NCI-H1105 (cell line): Measurements from ENCODE around the gene FATE1.
A peak's percentile ranks its signal among the peaks of the same experiment; 100 is the strongest.

Experiments used
- DNase-seq: peaks from one replicate; lab custom pipeline; 2025; lab: John Stamatoyannopoulos, UW

Gene FATE1

DNA sequence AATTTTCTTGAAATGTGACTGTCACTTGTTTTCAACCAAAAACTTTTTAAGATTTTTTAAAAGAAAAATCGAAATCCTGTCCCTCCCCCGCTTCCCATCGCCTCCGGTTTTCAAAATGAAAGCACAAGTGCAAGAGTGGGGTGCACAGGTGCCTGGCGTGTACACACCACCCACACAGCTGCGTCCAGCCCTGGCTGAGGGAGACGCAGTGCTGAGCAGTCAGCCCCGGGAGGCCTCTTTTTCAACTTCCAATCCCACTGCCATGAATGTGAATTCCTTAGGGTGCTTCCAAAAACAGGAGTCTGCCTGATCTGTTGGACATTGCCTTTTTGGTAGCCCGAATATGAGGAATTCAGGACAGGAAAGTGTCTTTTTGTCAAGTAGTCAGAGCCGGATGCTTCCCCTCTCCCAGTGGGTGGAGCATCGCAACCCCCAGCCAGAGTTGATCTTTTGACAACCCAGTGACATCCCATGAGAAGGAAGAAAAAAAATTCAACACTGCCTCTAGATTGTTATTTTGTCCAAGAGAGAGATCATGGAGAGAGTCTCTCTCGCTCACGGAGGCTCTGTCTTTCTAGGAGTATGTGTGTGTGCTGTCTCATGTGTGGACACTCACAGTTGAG, 11.7 kb upstream of the FATE1 start:
- DNase-seq, result no peak

DNA sequence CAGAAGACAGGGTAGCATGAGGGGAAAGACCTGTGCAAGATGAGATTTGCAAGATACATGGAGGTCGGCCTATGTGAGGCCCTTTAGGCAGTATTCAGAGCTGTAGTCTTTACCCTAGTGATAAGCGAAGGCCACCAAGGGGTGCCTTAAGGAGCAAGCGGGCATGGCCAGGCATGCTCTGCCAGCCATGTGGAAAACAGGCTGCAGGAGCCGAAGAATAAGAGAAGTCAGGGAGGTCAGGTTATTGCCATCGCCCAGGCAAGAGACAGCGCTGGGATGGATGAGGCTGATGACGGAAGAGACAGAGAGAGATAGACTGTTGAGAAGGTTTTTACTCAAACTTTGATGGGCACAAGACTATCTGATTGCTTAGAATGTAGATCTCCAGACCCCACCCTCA, 7.0 kb upstream of the FATE1 start:
- no peak for DNase-seq

DNA sequence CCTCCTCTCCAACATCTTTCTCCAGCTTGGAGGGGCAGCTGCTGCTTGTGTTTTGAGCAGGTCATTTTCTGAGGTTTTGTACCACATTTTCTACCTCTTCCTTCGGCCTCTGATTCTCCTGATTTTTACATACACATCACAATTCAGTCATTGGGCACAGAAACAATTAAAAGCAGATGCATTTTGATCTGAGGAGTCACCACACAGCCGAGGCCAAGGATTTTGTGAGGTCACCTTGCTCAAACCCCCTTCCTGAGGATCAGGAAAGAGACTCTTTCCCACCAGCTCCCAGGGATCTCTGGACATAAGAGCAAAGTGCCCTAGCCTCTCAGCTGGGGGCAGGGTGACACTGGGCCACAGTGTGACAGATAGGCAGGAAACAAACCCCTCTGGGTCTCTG, 5.4 kb upstream of the FATE1 start:
- DNase-seq, result no peak

DNA sequence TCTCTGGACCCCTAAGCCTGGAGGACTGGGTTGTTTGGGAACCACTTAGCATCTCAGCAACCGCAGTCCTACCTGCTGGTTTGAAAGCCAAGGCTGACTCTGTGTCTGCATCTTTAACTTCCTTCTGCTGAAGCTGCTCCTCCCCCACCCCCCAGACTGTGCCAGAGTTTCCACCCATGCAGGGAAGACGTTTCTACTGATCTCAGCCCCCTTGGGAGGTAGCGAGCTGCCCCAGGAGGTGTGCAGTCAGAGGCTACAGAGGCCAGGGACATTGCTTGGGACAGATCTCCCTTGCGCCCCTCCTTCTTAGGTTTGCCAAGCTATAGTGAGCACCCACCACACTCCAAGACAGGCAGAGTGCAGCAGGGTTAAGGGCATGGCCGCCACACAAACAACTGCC, 4.7 kb upstream of the FATE1 start:
- DNase-seq, result no peak

DNA sequence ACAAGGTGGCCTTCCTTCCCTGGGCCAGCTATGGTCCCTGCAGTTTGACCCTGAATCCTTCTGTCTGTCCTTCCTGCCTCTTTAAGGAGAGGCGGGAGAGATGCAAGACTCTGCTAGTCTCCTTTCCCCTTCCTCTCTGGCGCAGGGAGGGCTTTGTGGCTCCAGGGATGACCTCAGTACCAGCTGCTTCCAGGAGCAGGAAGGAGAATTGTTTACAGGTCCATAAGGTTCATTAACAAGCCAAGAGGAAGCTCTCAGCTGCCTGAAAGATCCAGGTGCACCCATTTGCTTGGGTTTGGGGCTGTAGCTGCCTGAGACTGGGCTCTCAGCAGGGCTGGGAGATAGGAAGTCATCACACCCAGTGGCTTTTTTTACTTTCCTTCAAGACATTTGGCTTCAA, 4.0 kb upstream of the FATE1 start:
- no peak for DNase-seq

DNA sequence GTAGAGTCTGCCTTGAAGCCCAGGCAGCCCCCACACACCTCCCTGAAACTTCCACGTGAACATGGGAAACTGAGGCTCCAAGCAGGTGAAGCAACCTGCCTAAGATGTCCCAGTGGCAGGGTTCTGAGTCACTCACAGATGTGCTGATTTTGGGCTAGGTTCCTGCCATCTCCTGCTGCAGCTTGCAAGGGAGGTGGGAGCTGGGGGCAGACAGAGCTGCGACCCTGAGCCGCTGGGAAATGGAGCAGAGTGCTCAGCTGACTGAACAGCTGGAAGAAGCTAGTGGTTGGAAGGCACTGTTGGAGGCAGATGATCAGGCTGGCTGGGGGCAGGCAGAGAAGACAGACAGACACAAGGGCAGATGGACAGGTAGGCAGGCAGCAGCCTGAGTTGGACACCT, 3.6 kb upstream of the FATE1 start:
- no peak for DNase-seq

DNA sequence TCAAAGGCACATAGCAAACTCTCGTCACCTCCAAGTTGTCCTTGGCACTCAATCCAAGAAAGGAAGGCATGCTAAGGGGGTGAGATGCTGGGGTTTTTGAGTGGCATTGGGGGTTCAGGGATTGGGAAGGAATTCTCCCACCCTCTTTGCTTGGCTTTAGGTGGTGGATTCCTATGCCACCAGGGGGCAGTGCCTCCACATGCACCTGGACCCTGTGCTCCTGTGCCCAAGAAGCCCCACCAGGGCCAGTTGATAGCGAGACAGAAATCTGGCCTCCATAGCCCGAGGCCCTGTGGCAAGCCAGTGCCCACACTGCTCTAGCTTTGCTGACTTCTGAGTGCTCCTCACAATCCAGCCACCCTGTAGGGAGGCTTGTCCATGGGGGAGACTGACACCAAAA, 2.0 kb upstream of the FATE1 start:
- DNase-seq, result peak; percentile 26

DNA sequence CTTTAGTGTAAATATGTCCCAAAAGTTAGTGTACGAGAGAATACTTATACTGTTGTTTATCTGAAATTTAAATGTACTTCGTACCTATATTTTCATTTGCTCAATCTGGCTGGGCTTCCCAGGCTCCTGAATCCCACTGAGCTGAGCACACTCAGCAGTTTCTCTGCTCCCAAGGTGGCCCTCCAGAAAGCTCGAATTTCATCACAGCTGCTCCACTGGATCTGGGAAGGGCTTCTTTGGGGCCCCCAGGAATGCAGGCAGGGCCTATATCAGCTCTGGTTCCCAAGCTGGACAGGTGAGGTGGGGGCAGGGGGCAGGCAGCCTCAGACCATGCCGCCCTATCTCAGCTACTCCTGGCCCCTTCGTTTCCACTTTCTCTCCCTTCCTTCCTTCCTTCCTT, 1.5 kb upstream of the FATE1 start:
- no peak for DNase-seq

DNA sequence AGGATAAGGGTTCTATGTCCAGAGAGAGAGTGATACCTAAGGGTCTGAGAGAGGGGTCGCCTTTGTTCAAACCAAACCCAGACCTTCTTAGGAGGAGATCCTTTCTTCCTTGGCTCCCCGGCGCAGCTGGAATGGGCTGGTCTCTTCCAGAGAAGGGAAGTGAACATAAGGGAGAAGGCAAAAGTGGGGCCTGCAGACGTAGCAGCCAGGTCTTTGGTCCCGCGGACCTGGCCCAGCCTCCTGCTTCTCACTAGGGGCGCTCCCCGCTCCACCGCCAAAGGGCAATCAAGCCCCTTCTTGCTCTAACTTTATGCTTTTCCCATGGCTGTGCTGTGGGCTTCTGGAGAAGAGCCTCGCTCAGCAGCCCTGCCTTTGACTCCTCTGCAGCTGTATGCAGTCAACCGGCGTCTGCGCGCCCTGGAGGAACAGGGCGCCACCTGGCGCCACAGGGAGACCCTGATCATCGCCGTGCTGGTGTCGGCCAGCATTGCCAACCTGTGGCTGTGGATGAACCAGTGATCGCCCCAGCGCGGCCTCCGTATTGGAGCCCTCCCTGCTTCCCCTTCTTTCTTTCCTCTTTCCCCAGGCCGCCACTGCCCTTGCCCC, 6.5 kb downstream of the FATE1 start:
- DNase-seq, result no peak

DNA sequence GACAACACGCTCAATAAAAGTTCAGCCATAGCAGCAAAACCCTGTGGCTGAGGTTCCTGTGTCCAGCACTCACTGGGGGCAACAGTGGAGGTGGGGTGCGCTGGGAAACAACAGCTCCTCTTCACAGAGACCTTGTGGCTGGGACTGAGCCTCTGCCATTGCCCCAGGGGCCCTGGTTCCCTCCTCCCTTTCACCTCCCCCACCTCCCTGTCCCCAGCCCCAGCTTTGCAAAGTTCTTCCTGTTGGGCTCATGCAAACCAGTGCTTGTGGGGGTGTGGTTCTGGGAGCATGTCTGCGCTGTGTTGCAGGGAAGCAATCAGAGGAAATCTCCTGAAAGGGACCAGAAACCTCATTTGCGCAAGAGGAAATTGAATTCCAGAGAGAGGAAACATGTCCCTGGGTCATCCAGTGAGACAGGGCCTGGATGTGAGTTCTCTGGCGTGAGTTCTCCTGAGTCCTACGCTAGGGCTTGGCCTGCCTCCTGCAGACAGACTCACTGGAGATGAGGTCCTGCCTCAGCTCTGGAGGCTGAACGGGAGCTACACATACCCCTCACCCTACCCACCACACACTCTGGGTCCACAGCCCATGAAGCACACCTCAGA, 7.4 kb downstream of the FATE1 start:
- no peak for DNase-seq

DNA sequence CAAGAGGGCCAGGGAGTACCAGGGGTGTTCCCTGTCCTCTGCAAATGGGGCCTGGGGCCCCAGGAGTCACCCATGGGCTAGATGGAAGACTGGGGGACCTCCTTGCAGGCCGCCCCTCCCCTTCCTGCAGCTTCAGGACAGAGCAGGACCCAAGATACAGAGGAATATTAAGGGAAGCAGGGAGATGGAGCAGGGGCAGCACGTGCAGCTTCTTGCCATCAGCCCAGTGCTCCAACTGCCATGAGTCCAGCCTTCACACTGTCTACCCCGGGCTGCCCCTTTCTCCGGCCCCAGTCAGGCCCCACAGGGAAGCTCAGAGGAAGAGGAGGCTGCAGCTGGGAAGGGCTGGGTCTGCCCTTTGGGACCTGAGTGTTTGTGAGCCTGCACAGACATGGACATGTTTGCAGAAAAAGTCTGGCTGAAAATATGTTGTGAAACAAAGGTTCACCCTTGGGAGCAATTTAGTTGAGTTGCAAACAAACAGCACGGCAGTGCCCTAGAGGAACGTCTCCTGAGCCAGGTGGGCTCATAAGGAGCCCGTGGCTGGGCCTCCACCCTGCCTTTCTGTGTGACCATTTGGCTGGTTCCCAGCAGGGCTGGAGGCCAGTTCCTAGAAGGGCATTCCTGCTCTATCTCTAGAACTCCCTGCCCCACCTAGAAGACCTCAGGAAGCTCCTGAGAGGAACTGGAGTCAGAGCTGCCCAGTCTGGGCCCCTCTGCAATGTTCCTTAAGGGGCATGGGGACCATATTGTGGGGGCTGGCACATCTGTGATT, 8.9 kb downstream of the FATE1 start:
- no peak for DNase-seq

DNA sequence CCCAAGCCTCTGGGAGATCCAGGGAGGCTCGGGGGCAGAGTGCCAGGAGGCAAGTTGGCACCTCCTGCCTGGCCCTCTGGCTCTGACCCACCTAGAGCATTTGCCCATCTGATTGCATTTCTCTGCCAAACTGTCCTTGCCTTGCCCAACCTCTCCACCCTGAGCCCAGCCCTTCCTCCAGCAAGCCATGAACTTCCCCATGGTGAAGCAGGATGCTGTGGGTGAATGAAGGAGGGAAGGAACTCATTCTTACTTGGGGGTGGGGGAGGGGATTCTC, 9.4 kb downstream of the FATE1 start:
- DNase-seq, result no peak

DNA sequence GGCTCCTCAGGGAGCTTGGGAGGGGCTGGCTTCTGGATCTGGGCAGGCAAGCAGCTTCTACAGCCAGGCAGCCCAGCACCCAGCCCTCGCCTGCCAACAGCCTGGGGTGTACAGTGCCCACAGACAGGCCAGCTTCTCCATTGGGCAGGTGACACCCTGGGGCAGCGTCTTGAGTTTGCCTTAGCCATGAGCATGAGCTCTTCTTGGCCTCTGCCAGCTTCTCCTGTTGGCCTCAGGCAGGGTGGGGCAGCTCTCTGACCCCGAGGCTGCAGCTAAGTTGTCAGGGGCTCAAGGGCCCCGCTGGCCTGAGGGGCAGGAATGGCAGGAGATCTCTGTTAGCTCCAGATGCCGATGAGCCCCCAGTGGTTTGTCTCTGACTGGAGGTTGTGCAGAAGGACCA, 10.9 kb downstream of the FATE1 start:
- DNase-seq, result no peak

DNA sequence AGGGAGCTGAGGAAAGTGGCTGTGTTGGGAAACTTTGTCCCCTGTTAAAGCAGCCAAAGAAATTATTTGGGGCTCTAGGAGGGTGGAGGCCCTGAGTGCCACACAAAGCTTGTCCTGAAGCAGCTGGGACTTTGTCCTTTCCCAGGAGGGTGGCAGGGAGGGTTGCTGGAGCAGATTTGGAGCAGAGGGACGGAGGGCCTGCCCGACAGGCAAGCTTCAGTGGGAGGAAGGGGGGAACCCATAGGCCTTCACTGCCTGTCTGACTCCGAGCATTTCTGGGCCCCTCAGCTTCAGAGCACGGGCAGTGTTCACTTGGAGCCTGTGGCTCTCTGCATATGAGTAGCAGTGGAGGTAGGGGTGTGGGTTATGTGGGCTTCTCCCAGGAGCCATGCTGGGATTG, 11.5 kb downstream of the FATE1 start:
- no peak for DNase-seq

DNA sequence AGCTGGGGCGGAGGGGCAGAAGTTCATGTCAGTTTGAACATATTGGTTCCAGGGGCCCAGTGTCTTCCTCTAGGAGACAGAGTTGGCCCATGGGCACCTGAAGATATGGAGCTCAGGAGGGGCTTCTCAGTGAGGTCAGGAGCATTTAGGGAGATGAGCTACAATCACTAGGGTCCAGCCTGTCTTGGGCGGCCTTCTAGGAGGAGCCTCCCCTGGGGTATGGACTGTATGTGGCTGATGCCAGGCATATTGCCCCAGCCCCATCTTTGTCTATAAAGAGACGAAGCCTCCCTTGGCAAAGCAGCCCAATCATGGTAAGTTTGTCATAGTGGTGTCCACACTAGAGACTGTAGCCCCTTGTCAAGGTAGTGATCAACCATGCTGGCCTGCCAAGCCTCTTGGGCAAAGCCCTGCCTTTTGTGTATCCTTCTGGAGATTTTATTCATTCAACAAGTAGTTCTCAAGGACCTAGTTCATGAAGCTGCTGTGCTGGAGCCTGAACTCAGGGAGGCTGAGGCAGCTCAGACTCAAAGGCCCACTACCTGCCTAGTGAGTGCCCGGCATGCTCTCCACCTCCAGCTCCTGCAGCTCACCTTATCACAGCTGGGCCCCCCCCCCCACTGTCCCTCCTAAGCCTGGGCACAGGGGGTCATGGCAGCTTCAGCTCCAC, 13.4 kb downstream of the FATE1 start:
- no peak for DNase-seq

DNA sequence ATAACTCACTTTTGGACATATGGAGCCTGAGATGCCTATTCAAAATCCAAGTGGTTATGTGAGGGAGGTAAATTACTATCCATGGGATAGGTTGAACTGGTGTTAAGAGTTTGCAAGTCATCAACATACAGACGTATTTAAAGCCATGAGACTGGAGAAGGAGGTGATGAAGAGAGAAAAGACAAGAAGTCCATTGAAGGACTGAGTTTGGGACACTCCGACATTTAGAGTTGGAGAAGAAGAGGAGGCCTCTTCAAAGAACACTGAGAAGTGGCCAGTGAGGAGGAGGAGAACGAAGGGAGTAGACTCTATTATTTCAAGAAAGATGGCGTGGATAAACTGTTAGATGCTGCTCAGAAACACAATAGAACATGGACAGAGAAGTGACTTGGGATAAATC, 18.6 kb downstream of the FATE1 start, which contains the start of gene CNGA2:
TSS of gene CNGA2 (plus strand) at position 301 of the 400 bp plus-strand sequence. CDS start 3,738 bp downstream, outside the sequence.
- DNase-seq, result no peak

DNA sequence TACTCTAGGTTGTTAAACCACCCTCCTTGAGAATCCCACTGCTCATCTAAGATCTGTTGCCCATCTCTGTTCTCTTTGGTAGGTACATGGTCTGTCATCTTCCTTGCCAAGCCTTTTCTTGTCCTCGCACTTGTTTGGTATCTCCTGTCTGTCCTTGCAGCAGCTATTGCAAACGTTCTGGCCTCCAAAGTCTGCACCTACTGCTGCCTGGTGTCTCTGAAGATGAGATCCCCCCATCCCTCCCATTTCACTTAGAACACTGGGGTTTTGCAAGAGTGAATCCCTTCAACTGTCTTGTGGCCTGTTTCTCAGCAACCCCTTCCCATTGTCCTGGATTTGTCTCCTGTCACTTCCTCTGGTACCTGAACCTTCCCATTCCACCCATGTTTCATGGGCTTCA, 19.4 kb downstream of the FATE1 start:
- DNase-seq, result no peak

DNA sequence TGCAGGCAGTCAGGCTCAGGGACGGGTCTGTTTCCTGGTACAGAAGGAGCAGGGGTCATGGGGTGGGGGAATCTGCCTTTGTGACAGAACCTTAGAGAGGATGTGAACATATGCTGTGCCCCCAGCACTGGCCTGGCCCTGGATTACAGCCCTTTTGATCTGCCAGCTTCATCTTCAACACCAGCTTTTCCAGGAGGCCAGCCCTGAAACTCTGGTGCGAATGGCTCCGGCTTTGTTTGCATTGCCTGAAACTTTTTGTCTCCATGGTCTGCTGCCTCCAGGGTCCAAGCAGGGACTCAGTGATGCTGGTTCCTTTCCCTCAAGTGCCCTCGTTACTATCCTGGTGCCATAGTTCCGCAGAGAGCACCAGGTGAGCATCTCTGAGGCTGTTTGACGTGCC, 20.9 kb downstream of the FATE1 start:
- DNase-seq, result no peak

DNA sequence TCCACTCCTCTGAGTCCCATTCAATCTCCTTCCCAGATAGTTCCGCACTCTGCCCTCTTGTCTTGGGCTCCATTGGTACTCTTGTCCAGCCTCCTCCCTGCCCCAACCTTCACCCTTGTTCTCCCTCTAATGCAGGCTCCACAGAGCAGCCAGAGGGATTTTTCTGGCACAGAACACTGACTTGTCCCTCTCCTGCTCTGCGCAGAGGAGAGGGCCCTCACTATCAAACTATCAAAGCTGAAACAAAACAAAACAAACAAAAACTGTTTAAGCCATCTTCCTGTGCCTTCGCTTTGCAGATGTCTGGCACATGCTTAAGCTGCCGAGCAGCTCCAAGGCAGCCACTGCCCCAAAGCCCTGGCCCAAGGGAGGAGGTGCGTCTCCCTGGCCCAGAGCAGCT, 21.7 kb downstream of the FATE1 start:
- no peak for DNase-seq

DNA sequence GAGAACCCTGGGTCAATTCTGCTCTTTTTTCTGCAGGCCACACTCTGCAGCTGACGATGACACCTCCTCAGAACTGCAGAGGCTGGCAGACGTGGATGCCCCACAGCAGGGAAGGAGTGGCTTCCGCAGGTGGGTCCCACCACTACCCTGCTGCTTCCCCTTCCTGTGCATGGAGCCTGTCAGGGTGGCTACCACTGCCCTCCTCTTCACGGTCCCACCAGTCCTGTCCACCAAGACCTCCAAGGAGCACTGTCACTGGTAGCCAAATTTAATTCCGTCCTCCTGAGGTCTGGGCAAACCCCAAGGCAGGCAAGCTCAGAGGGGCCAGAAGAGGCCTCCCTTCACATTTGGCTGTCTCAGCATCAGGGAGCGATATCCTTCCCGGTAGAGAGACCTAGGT, 22.9 kb downstream of the FATE1 start:
- DNase-seq, result no peak

DNA sequence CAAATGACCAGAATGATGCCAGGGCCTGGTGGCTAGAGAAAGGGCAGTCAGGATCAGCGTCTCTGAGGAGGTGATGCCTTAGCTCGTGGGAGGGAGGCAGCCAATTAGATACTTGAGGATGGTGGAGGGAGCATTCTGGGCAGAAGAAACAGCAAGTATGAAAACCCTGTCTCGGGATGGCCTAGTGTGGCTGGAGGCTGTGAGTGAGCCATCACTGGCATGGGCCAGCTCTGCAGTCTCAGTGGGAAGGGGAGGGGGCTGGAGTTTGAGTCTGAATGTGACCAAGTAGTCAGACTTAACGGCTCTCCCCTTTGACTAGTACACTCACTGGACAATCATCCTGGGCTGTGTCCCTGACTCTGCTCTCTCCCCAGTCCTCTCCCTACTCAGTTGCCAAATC, 25.8 kb downstream of the FATE1 start:
- DNase-seq, result no peak

DNA sequence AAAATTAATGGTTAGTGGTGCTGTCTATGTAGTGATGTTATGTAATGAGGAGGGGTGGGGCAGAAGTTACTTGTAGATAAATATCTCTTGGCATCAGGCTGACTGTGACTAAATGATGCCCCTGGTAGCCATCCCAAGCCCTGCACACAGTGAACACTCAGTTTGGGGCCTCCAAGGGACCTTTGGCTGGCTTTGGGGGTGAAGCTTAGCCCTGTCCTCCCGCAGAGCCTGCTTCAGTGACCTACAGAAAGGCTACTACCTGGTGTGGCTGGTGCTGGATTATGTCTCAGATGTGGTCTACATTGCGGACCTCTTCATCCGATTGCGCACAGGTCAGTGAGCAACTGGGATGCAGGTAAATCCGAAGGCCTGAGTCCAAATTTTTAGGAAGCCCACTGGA, 26.5 kb downstream of the FATE1 start:
- DNase-seq, result no peak
